Body of pancreas (tissue), 4 donors: ENCODE data around the gene CBL. TPM values are rescaled to one million over a fixed set of nuclear protein-coding genes. Genes with fewer than 3 reads are reported as not detected.
A peak's percentile ranks its signal among the peaks of the same experiment; 100 is the strongest.

Experiments used
- ATAC-seq: fragments of 150-250 bp; one replicate; pipeline ENCODE4 v1.9.1; 2016
- DNase-seq, 4 donors: peaks; one replicate each; pipeline ENCODE4 v3.0.0-alpha.2; 2019
- H3K27ac ChIP-seq, 4 donors: fragments of 200-600 bp; sonication (generic); 1 replicate in 3 of 4; 2 replicates in 1 of 4; pipeline versions ENCODE4 v1.5.1 to v1.6.1; 2016 to 2019; ENCODE audit warnings: mild to moderate bottlenecking in 1 of 4, mixed read lengths in 1 of 4, moderate library complexity in 1 of 4
- H3K27me3 ChIP-seq, 2 donors: fragments of 200-600 bp; sonication (generic); one replicate each; pipeline ENCODE4 v1.6.0; 2016; ENCODE audit warnings: mild to moderate bottlenecking in 1 of 2
- H3K36me3 ChIP-seq, 2 donors: fragments of 200-600 bp; sonication (generic); replicated peaks in 1 of 2; 2 replicates each; pipeline ENCODE4 v1.5.1; 2016; ENCODE audit warnings: low read depth in 2 of 2; ENCODE audit not compliant: insufficient read depth in 1 of 2
- H3K4me1 ChIP-seq: fragments of 200-600 bp; sonication (generic); one replicate; pipeline ENCODE4 v1.6.0; 2016
- H3K4me3 ChIP-seq, 2 donors: fragments of 200-600 bp; sonication (generic); 1 replicate in 1 of 2; 2 replicates in 1 of 2; pipeline ENCODE4 v1.5.1; 2016 to 2019
- H3K9me3 ChIP-seq, 3 donors: fragments of 200-600 bp; sonication (generic); 1 replicate in 2 of 3; 2 replicates in 1 of 3; pipeline ENCODE4 v1.5.1; 2016
- POLR2A ChIP-seq, 3 donors: fragments of 450-650 bp; IDR thresholded peaks; one replicate each; pipeline ENCODE4 v1.6.1; 2016; ENCODE audit warnings: antibody characterized with exemption in 3 of 3, mild to moderate bottlenecking in 2 of 3
- WGBS, 2 donors: methylation state at CpG; one replicate each; pipeline ENCODE4 v1.1.5; 2017; 5-methylcytosine and 5-hydroxymethylcytosine counted together
- intact Hi-C: fragments of 100-400 bp; cut with DNase I; formaldehyde crosslinking; loops from one replicate; pipeline ENCODE4 v1.15.1; 2023
- total RNA-seq, 2 donors: library from RNA; depleted of rRNA; stranded (reverse); fragments of >200 nt; gene quantifications; one replicate each; pipeline ENCODE4 v1.1.0, GENCODE V29; 2016
- TF ChIP-seq, protein P1 (sequence below), 7 experiments: fragments of 450-650 bp in 4 of 7; fragments of 200-600 bp in 3 of 7; sonication (generic) in 3 of 7; IDR thresholded peaks; one replicate each; pipeline ENCODE4 v1.5.1; 2016 to 2019; ENCODE audit warnings: antibody characterized with exemption in 7 of 7

The CBL gene
- total RNA-seq, 2 donors from 2014 or later, result 3.0 to 6.5 TPM

DNA sequence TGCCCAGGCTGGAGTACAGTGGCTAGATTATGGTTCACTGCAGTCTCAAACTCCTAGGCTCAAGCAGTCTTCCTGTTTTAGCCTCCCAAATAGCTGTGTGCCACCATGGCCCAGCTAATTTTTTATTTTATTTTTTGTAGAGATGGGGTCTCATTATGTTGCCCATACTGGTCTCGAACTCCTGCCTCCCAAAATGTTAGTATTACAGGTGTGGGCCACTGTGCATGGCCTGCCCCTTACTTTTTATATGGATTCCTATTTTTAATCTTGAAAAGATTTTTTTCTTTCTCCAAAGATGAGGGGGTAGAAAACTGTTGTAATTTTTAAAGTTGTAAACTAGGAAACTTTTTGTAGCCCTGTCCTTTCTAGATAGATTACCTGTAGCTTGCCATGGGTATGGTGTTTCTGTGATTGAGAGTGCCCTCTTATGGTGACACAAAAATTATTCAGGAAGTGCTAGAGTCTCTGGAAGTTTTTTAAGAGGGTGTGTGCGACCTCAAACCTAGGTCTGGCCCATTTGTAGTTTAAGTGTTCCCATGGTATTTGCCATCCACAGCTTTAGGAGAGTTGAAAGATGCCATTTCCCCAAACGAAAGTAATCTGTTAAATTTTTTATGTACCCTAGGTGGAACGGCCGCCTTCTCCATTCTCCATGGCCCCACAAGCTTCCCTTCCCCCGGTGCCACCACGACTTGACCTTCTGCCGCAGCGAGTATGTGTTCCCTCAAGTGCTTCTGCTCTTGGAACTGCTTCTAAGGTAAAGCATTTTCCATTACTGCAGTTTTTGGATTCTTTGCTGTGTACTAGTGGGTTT lies 78.4 kb downstream of the CBL start:
- Histone ChIP-seq H3K27ac (no peak overlapping the region), H3K9me3 (no peaks in the 10 kb centered on the region), H3K27me3 (no peaks in the 10 kb centered on the region), H3K36me3 (peaks cover 0 to 4% of the 10 kb centered on the region in 2 donors), H3K4me3 (no peak overlapping the region), H3K4me1 (no peaks in the 10 kb centered on the region)
- intact Hi-C loops, result no loop called here
- DNase-seq (peak in 1 of 4 donors; percentile 16), ATAC-seq (peak; percentile 60)
- TF ChIP-seq, protein P1, sequence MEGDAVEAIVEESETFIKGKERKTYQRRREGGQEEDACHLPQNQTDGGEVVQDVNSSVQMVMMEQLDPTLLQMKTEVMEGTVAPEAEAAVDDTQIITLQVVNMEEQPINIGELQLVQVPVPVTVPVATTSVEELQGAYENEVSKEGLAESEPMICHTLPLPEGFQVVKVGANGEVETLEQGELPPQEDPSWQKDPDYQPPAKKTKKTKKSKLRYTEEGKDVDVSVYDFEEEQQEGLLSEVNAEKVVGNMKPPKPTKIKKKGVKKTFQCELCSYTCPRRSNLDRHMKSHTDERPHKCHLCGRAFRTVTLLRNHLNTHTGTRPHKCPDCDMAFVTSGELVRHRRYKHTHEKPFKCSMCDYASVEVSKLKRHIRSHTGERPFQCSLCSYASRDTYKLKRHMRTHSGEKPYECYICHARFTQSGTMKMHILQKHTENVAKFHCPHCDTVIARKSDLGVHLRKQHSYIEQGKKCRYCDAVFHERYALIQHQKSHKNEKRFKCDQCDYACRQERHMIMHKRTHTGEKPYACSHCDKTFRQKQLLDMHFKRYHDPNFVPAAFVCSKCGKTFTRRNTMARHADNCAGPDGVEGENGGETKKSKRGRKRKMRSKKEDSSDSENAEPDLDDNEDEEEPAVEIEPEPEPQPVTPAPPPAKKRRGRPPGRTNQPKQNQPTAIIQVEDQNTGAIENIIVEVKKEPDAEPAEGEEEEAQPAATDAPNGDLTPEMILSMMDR (IDR thresholded peaks at IDR 0.05), result peak; percentile 6 to 57 (median 44)
- TF ChIP-seq POLR2A (IDR thresholded peaks at IDR 0.05), result no peak
- 54 to 64% methylated on average over 9 of the region's 9 CpGs for WGBS, 2 donors

DNA sequence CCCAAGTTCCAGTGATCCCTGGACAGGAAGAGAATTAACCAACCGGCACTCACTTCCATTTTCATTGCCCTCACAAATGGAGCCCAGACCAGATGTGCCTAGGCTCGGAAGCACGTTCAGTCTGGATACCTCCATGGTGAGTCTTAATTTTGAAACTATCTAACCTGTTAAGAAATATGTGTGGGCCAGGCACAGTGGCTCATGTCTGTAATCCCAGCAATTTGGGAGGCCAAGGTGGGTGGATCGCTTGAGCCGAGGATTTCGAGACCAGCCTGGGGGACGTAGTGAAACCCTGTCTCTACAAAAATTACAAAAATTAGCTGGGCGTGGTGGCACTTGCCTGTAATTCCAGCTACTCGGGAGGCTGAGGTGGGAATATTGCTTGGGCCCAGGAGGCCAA lies 79.3 kb downstream of the CBL start:
- H3K4me1 ChIP-seq, result no peaks in the 10 kb centered on the region
- DNase-seq (no peak), ATAC-seq (no peak)
- intact Hi-C loops, result no loop called here
- TF ChIP-seq POLR2A (IDR thresholded peaks at IDR 0.05), result no peak
- TF ChIP-seq, protein P1 (IDR thresholded peaks at IDR 0.05), result no peak
- H3K27ac ChIP-seq, result no peak overlapping the region
- H3K9me3 ChIP-seq, result no peaks in the 10 kb centered on the region
- H3K27me3 ChIP-seq, result no peaks in the 10 kb centered on the region
- peaks cover 0 to 4% of the 10 kb centered on the region in 2 donors for H3K36me3 ChIP-seq
- 87 to 88% methylated on average over 9 of the region's 9 CpGs for WGBS, 2 donors
- no peak overlapping the region for H3K4me3 ChIP-seq

DNA sequence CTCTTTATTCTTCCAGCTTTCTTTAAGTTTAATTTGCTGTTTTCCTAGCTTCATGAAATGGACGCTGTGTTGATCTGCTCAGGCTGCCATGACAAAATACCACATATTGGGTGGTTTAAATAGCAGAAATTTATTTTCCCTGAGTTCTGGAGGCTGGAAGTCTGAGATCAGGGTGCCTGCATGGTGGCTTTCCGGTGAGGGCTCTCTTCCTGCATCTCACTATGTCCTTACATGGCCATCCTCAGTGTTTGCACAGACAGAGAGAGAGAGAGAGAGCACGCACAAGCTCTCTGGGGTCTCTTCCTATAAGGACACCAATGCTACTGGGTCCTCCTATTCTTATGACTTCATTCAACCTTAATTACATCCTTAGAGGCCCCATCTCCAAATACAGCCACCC lies 82.1 kb downstream of the CBL start:
- TF ChIP-seq POLR2A (IDR thresholded peaks at IDR 0.05), result no peak
- TF ChIP-seq, protein P1 (IDR thresholded peaks at IDR 0.05), result no peak
- peaks cover 0 to 8% (median 0%) of the 10 kb centered on the region in 3 donors for H3K9me3 ChIP-seq

DNA sequence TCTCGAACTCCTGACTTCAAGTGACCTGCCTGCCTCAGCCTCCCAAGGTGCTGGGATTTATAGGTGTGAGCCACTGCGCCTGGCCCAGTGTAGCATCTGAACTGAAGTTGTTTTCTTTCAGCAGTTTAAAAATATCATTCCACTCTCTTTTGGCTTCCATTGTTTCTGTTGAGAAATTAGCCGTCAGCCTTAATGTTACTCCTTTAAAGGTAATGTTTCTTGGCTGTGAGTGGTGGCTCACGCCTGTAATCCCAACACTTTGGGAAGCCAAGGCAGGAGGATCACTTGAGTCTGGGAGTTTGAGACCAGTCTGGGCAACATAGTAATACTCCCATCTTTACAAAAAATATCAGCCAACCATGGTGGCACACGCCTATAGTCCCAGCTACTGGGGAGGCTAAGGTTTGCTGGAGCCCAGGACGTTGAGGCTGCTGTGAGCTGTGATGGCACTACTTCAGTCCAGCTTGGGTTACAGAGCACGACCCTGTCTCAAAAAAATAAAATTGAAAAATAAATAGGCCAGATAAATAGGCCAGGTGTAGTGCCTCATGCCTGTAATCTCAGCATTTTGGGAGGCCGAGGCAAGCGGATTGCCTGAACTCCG lies 84.9 kb downstream of the CBL start:
- 97 to 98% methylated on average over 10 of the region's 10 CpGs for WGBS, 2 donors
- ATAC-seq, result no peak
- DNase-seq, result no peak
- no peaks in the 10 kb centered on the region for H3K27me3 ChIP-seq
- no peaks in the 10 kb centered on the region for H3K4me1 ChIP-seq
- H3K36me3 ChIP-seq, result no peaks in the 10 kb centered on the region
- no peak overlapping the region for H3K27ac ChIP-seq
- H3K4me3 ChIP-seq, result no peak overlapping the region
- TF ChIP-seq, protein P1 (IDR thresholded peaks at IDR 0.05), result no peak
- TF ChIP-seq POLR2A (IDR thresholded peaks at IDR 0.05), result no peak
- peaks cover 0 to 8% (median 0%) of the 10 kb centered on the region in 3 donors for H3K9me3 ChIP-seq
- intact Hi-C loops, result no loop called here

More for the DNA sequence above, 82.1 kb downstream of the CBL start:
- H3K4me1 ChIP-seq, result no peaks in the 10 kb centered on the region
- H3K4me3 ChIP-seq, result no peak overlapping the region
- H3K36me3 ChIP-seq, result peaks cover 0 to 4% of the 10 kb centered on the region in 2 donors
- WGBS, 2 donors, result 88 to 93% methylated on average over 3 of the region's 3 CpGs
- H3K27ac ChIP-seq, result no peak overlapping the region
- ATAC-seq (no peak), DNase-seq (no peak)
- intact Hi-C loops, result no loop called here
- no peaks in the 10 kb centered on the region for H3K27me3 ChIP-seq
